OCI-LY1 (cell line): ENCODE data around the gene ERGIC1.

Source experiments
- H2AFZ ChIP-seq: fragments of 200-600 bp; sonication (generic), shearing (Covaris generic); 2 replicates; pipeline ENCODE4 v1.6.0; 2014; ENCODE audit warnings: antibody characterized with exemption, mild to moderate bottlenecking, low read length
- H3F3A ChIP-seq: fragments of 200-600 bp; sonication (generic), shearing (Covaris generic); 2 replicates; pipeline ENCODE4 v1.6.0; 2014; ENCODE audit warnings: mild to moderate bottlenecking, antibody characterized with exemption, low read length, moderate library complexity; ENCODE audit not compliant: insufficient read depth
- H3K27ac ChIP-seq: fragments of 200-600 bp; sonication (generic); 2 replicates; pipeline ENCODE4 v1.5.1; 2014; ENCODE audit warnings: low read length, mixed run types, mild to moderate bottlenecking, low read depth; ENCODE audit not compliant: poor library complexity, severe bottlenecking
- H3K27me3 ChIP-seq: fragments of 200-600 bp; sonication (generic); 2 replicates; pipeline ENCODE4 v1.6.0; 2014; ENCODE audit warnings: antibody characterized with exemption, mild to moderate bottlenecking, low read length, moderate library complexity; ENCODE audit not compliant: insufficient read depth
- H3K36me3 ChIP-seq: fragments of 200-600 bp; sonication (generic); 2 replicates; pipeline ENCODE4 v1.6.1; 2014; ENCODE audit warnings: mild to moderate bottlenecking, antibody characterized with exemption, low read length, moderate library complexity, mixed read lengths; ENCODE audit not compliant: insufficient read depth
- H3K4me1 ChIP-seq: fragments of 200-600 bp; sonication (generic); 2 replicates; pipeline ENCODE4 v1.5.1; 2014; ENCODE audit warnings: mild to moderate bottlenecking, low read length, moderate library complexity; ENCODE audit not compliant: insufficient read depth, severe bottlenecking
- H3K4me2 ChIP-seq: fragments of 200-600 bp; sonication (generic), shearing (Covaris generic); 2 replicates; pipeline ENCODE4 v1.6.1; 2014; ENCODE audit warnings: low read length
- H3K4me3 ChIP-seq: fragments of 200-600 bp; sonication (generic); 2 replicates; pipeline ENCODE4 v1.5.1; 2014; ENCODE audit warnings: low read length, low read depth, mild to moderate bottlenecking, mixed read lengths; ENCODE audit not compliant: poor library complexity, severe bottlenecking
- H3K79me2 ChIP-seq: fragments of 200-600 bp; shearing (Covaris generic); 2 replicates; pipeline ENCODE4 v1.6.1; 2016; ENCODE audit warnings: mixed run types, low read length, mixed read lengths; ENCODE audit not compliant: insufficient read depth
- H3K9ac ChIP-seq: fragments of 200-600 bp; sonication (generic), shearing (Covaris generic); 2 replicates; pipeline ENCODE4 v1.6.1; 2014; ENCODE audit warnings: mild to moderate bottlenecking, low read length, mixed read lengths
- H3K9me2 ChIP-seq: fragments of 200-600 bp; sonication (generic), shearing (Covaris generic); 2 replicates; pipeline ENCODE4 v1.6.1; 2014; ENCODE audit warnings: low read depth, mild to moderate bottlenecking, low read length, mixed read lengths
- H3K9me3 ChIP-seq: fragments of 200-600 bp; shearing (Covaris generic); 2 replicates; pipeline ENCODE4 v1.6.1; 2014; ENCODE audit warnings: low read length, mixed read lengths
- H4K20me1 ChIP-seq: fragments of 200-600 bp; sonication (generic), shearing (Covaris generic); 2 replicates; pipeline ENCODE4 v1.6.0; 2016; ENCODE audit warnings: mild to moderate bottlenecking, low read length; ENCODE audit not compliant: insufficient read depth
- EZH2 ChIP-seq: fragments of 200-600 bp; sonication (generic), shearing (Covaris generic); IDR thresholded peaks from 2 replicates; pipeline ENCODE4 v1.8.0; 2017; ENCODE audit warnings: borderline replicate concordance, mixed run types, mild to moderate bottlenecking, antibody characterized with exemption, low read length, moderate library complexity, mixed read lengths
- TF ChIP-seq, protein P1 (sequence below): fragments of 200-600 bp; sonication (generic), shearing (Covaris generic); IDR thresholded peaks from 2 replicates; pipeline ENCODE4 v1.5.1; 2017; ENCODE audit warnings: mild to moderate bottlenecking, antibody characterized with exemption, low read length, moderate library complexity, mixed read lengths

Gene ERGIC1

GRCh38 chr5:172988276-172988675, 154.2 kb downstream of the ERGIC1 start:
- Histone ChIP-seq H3K79me2 (peaks cover 69% of the 10 kb centered on the region), H4K20me1 (no peaks in the 10 kb centered on the region), H3K9me2 (no peaks in the 10 kb centered on the region), H3K4me2 (no peak overlapping the region), H3K27me3 (no peaks in the 10 kb centered on the region), H3F3A (no peaks in the 10 kb centered on the region), H3K4me1 (peaks cover 15% of the 10 kb centered on the region), H3K36me3 (peaks cover 64% of the 10 kb centered on the region), H2AFZ (no peak overlapping the region), H3K9ac (no peak overlapping the region), H3K27ac (no peak overlapping the region), H3K4me3 (no peak overlapping the region), H3K9me3 (no peaks in the 10 kb centered on the region)
- no peak for TF ChIP-seq EZH2
- TF ChIP-seq, protein P1, sequence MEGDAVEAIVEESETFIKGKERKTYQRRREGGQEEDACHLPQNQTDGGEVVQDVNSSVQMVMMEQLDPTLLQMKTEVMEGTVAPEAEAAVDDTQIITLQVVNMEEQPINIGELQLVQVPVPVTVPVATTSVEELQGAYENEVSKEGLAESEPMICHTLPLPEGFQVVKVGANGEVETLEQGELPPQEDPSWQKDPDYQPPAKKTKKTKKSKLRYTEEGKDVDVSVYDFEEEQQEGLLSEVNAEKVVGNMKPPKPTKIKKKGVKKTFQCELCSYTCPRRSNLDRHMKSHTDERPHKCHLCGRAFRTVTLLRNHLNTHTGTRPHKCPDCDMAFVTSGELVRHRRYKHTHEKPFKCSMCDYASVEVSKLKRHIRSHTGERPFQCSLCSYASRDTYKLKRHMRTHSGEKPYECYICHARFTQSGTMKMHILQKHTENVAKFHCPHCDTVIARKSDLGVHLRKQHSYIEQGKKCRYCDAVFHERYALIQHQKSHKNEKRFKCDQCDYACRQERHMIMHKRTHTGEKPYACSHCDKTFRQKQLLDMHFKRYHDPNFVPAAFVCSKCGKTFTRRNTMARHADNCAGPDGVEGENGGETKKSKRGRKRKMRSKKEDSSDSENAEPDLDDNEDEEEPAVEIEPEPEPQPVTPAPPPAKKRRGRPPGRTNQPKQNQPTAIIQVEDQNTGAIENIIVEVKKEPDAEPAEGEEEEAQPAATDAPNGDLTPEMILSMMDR: no peak

DNA sequence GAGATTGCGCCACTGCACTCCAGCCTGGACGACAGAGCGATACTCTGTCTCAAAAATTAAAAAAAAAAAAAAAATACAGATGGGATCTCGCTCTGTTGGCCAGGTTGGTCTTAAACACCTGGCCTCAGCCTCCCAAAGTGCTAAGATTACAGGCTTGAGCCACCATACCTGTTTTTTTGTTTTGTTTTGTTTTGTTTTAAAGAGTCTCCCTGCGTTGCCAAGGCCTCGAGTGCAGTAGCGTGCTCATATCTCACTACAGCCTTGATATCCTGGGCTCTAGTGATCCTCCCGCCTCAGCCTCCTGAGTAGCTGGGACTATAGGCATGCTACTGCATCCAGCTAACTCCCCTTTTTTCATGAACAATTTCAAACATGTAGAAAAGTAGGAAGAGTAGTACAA, 156.7 kb downstream of the ERGIC1 start:
- Histone ChIP-seq H3K9ac (no peak overlapping the region), H3F3A (no peaks in the 10 kb centered on the region), H3K36me3 (peaks cover 81% of the 10 kb centered on the region), H3K9me3 (no peaks in the 10 kb centered on the region), H3K27me3 (no peaks in the 10 kb centered on the region), H4K20me1 (no peaks in the 10 kb centered on the region), H3K4me2 (no peak overlapping the region), H3K79me2 (peaks cover 55% of the 10 kb centered on the region), H3K4me1 (peaks cover 5% of the 10 kb centered on the region), H3K9me2 (no peaks in the 10 kb centered on the region), H3K4me3 (no peak overlapping the region), H3K27ac (no peak overlapping the region), H2AFZ (no peak overlapping the region)
- TF ChIP-seq, protein P1: no peak
- no peak for TF ChIP-seq EZH2

DNA sequence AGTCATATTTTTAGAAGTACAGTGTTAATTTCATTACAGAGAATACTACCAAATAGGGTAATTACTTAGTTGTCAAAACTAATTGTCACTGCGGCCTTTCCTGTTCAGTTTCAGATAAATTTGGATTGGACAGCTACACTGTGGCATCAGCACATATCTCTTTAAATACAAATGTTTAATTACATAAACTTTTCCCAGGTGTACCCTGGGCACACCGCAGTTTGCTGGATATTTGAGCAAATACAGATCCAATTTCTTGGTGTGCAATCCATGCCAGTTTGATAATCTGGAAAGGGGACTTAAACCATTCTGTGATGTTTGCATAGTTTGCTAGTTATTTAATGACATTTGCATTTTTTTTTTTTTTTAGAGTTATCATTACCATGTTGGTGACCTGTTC, 160.4 kb downstream of the ERGIC1 start:
- Histone ChIP-seq H2AFZ (no peak overlapping the region), H3F3A (no peaks in the 10 kb centered on the region), H3K9me3 (no peaks in the 10 kb centered on the region), H3K27ac (no peak overlapping the region), H3K4me3 (no peak overlapping the region), H3K9me2 (no peaks in the 10 kb centered on the region), H3K4me1 (peaks cover under 1% of the 10 kb centered on the region), H3K36me3 (peaks cover 82% of the 10 kb centered on the region), H4K20me1 (no peaks in the 10 kb centered on the region), H3K9ac (no peak overlapping the region), H3K79me2 (peaks cover 42% of the 10 kb centered on the region), H3K4me2 (no peak overlapping the region), H3K27me3 (no peaks in the 10 kb centered on the region)
- TF ChIP-seq EZH2: no peak
- TF ChIP-seq, protein P1: no peak
